ENCODE results near the gene CLNK.
"Not testable (repeated sequence)": the region's sequence is repeated elsewhere in the genome, so short reads cannot be mapped to it uniquely, and the experiment has no call there.

Gene CLNK

GRCh38 chr4:10625131-10625530 is 59.4 kb downstream of the CLNK start:
- FAIRE-seq (no peak), DNase-seq (ENCODE audit: insufficient read length, low spot score) (no peak)
- no peak for TF ChIP-seq POLR2A (IDR thresholded peaks at IDR 0.05; ENCODE audit: low read depth, low read length)

GRCh38 chr4:10623862-10624261 is 60.7 kb downstream of the CLNK start:
- no peak for FAIRE-seq
- DNase-seq (ENCODE audit: insufficient read length, low spot score) = no peak
- TF ChIP-seq POLR2A (IDR thresholded peaks at IDR 0.05; ENCODE audit: low read depth, low read length) = no peak

GRCh38 chr4:10623241-10623640 is 61.3 kb downstream of the CLNK start:
- no peak for FAIRE-seq
- DNase-seq (ENCODE audit: insufficient read length, low spot score) = no peak

GRCh38 chr4:10622728-10623127 is 61.8 kb downstream of the CLNK start:
- DNase-seq (ENCODE audit: insufficient read length, low spot score) (no peak), FAIRE-seq (no peak)

More at GRCh38 chr4:10623241-10623640, 61.3 kb downstream of the CLNK start:
- TF ChIP-seq POLR2A (IDR thresholded peaks at IDR 0.05; ENCODE audit: low read depth, low read length) = no peak

GRCh38 chr4:10620935-10621488 is 63.6 kb downstream of the CLNK start:
- no peak for TF ChIP-seq POLR2A (IDR thresholded peaks at IDR 0.05; ENCODE audit: low read depth, low read length)
- FAIRE-seq (no peak), DNase-seq (ENCODE audit: insufficient read length, low spot score) (no peak)

More at GRCh38 chr4:10622728-10623127, 61.8 kb downstream of the CLNK start:
- no peak for TF ChIP-seq POLR2A (IDR thresholded peaks at IDR 0.05; ENCODE audit: low read depth, low read length)

- FAIRE-seq = no peak
- DNase-seq (ENCODE audit: insufficient read length, low spot score) = no peak
- no peak for TF ChIP-seq POLR2A (IDR thresholded peaks at IDR 0.05; ENCODE audit: low read depth, low read length)
Observed at GRCh38 chr4:10619855-10620254, 64.7 kb downstream of the CLNK start.

- DNase-seq (ENCODE audit: insufficient read length, low spot score) (no peak), FAIRE-seq (no peak)
- TF ChIP-seq POLR2A (IDR thresholded peaks at IDR 0.05; ENCODE audit: low read depth, low read length) = no peak
Observed at GRCh38 chr4:10619220-10619619, 65.3 kb downstream of the CLNK start.

- not testable (repeated sequence) for FAIRE-seq
Observed at GRCh38 chr4:10614926-10615325, 69.6 kb downstream of the CLNK start.

GRCh38 chr4:10613926-10614478 is 70.6 kb downstream of the CLNK start:
- no peak for TF ChIP-seq POLR2A (IDR thresholded peaks at IDR 0.05; ENCODE audit: low read depth, low read length)
- DNase-seq (ENCODE audit: insufficient read length, low spot score) = no peak
- FAIRE-seq = no peak

More at GRCh38 chr4:10614926-10615325, 69.6 kb downstream of the CLNK start:
- not testable (repeated sequence) for DNase-seq (ENCODE audit: insufficient read length, low spot score)

- no peak for TF ChIP-seq POLR2A (IDR thresholded peaks at IDR 0.05; ENCODE audit: low read depth, low read length)
- FAIRE-seq (no peak), DNase-seq (ENCODE audit: insufficient read length, low spot score) (no peak)
Observed at GRCh38 chr4:10612476-10612875, 72.1 kb downstream of the CLNK start.

- FAIRE-seq (no peak), DNase-seq (ENCODE audit: insufficient read length, low spot score) (peak; percentile 47)
- 0 out of 2 replicates have a peak, but pooled peaks have one; percentile 29 for TF ChIP-seq POLR2A (IDR thresholded peaks at IDR 0.05; ENCODE audit: low read depth, low read length)
Observed at GRCh38 chr4:10611673-10612072, 72.9 kb downstream of the CLNK start.

GRCh38 chr4:10608501-10609219 is 75.9 kb downstream of the CLNK start:
- FAIRE-seq = no peak
- TF ChIP-seq POLR2A (IDR thresholded peaks at IDR 0.05; ENCODE audit: low read depth, low read length) = no peak
- no peak for DNase-seq (ENCODE audit: insufficient read length, low spot score)

GRCh38 chr4:10607206-10607605 is 77.4 kb downstream of the CLNK start:
- TF ChIP-seq POLR2A (IDR thresholded peaks at IDR 0.05; ENCODE audit: low read depth, low read length) = no peak
- no peak for DNase-seq (ENCODE audit: insufficient read length, low spot score)
- FAIRE-seq = no peak

- FAIRE-seq = no peak
- DNase-seq (ENCODE audit: insufficient read length, low spot score) = no peak
- no peak for TF ChIP-seq POLR2A (IDR thresholded peaks at IDR 0.05; ENCODE audit: low read depth, low read length)
Observed at GRCh38 chr4:10606483-10607155, 77.9 kb downstream of the CLNK start.

All from H54 (cell line).